Neural progenitor cell (in vitro differentiated cells): Measurements from ENCODE around the gene UBAP2.

Experiments used
- CTCF ChIP-seq: fragments of 200-600 bp; sonication (generic); IDR thresholded peaks from 2 replicates; pipeline ENCODE4 v1.5.1; 2017; ENCODE audit warnings: antibody characterized with exemption, mild to moderate bottlenecking
- EZH2 ChIP-seq: fragments of 200-600 bp; sonication (generic); IDR thresholded peaks from 2 replicates; pipeline ENCODE4 v1.6.1; 2017; ENCODE audit warnings: antibody characterized with exemption, mild to moderate bottlenecking, moderate library complexity
- EZH2phosphoT487 ChIP-seq: fragments of 200-600 bp; sonication (generic); IDR thresholded peaks from 2 replicates; pipeline ENCODE4 v1.6.1; 2017; ENCODE audit warnings: antibody characterized with exemption

- no peak for TF ChIP-seq CTCF
- TF ChIP-seq EZH2: no peak
- TF ChIP-seq EZH2phosphoT487: no peak
Observed at GRCh38 chr9:33907347-33907746, 141.3 kb downstream of the UBAP2 start.
